GM23338 (cell line): Measurements from ENCODE around the gene GRIFIN.

Experiments
- CREB1 ChIP-seq: fragments of 250-450 bp; sonication (Bioruptor Pico); IDR thresholded peaks from 2 replicates; pipeline ENCODE4 v1.5.0; 2020; ENCODE audit warnings: low read depth, mild to moderate bottlenecking, moderate library complexity
- CTCF ChIP-seq, 2 experiments: fragments of 200-600 bp in 1 of 2; sonication (generic) in 1 of 2; conservative IDR thresholded peaks; 2 replicates each; pipeline versions ENCODE4 v1.5.1 to v1.6.1; 2016 to 2017; ENCODE audit warnings: antibody characterized with exemption in 2 of 2, low read depth in 2 of 2, mild to moderate bottlenecking in 2 of 2, moderate library complexity in 1 of 2
- ETS1 ChIP-seq: IDR thresholded peaks from 2 replicates; pipeline ENCODE4 v1.6.1; 2016; ENCODE audit warnings: antibody characterized with exemption
- EZH2 ChIP-seq: fragments of 200-600 bp; sonication (generic); IDR thresholded peaks from one replicate; pipeline ENCODE4 v1.8.0; 2017; ENCODE audit warnings: antibody characterized with exemption, mild to moderate bottlenecking, low read depth; ENCODE audit not compliant: unreplicated experiment
- EZH2phosphoT487 ChIP-seq: fragments of 200-600 bp; sonication (generic); IDR thresholded peaks from one replicate; pipeline ENCODE4 v1.8.1; 2018; ENCODE audit warnings: antibody characterized with exemption; ENCODE audit not compliant: unreplicated experiment
- JUNB ChIP-seq: IDR thresholded peaks from one replicate; pipeline ENCODE4 v1.6.1; 2016; ENCODE audit warnings: antibody characterized with exemption; ENCODE audit not compliant: unreplicated experiment
- NANOG ChIP-seq: IDR thresholded peaks from 2 replicates; pipeline ENCODE4 v1.6.1; 2016; ENCODE audit warnings: antibody characterized with exemption, borderline replicate concordance
- POLR2AphosphoS5 ChIP-seq: IDR thresholded peaks from 2 replicates; pipeline ENCODE4 v1.6.1; 2016; ENCODE audit warnings: antibody characterized with exemption, low read depth
- REST ChIP-seq: IDR thresholded peaks from one replicate; pipeline ENCODE4 v1.6.1; 2018; ENCODE audit warnings: antibody characterized with exemption; ENCODE audit not compliant: unreplicated experiment
- ZNF331 ChIP-seq: fragments of 250-450 bp; sonication (Bioruptor Pico); IDR thresholded peaks from 2 replicates; pipeline ENCODE4 v1.5.0; 2020; ENCODE audit warnings: low read depth, mild to moderate bottlenecking, moderate library complexity

GRCh38 chr7:2432910-2433712, 43.1 kb downstream of the GRIFIN start:
- TF ChIP-seq CTCF (conservative IDR thresholded peaks at IDR 0.05; ENCODE audit: low read depth in 2 of 2): no peak
- no peak for TF ChIP-seq CREB1 (CRISPR knock-in tag)
- TF ChIP-seq EZH2phosphoT487: no peak
- no peak for TF ChIP-seq ZNF331
- TF ChIP-seq JUNB: no peak
- no peak for TF ChIP-seq EZH2
- no peak for TF ChIP-seq REST
- TF ChIP-seq POLR2AphosphoS5: no peak
- TF ChIP-seq ETS1: no peak
- no peak for TF ChIP-seq NANOG
